Neuronal stem cell (in vitro differentiated cells): Measurements from ENCODE around the gene SMYD3.

Experiments
- DNase-seq: peaks from one replicate; pipeline ENCODE4 v3.0.0-alpha.2; 2013; ENCODE audit warnings: low spot score
- H2AFZ ChIP-seq: one replicate; pipeline ENCODE4 v1.6.1; 2013; ENCODE audit warnings: mild to moderate bottlenecking, low read length, inconsistent platforms
- H2AK5ac ChIP-seq: 2 replicates; pipeline ENCODE4 v1.6.1; 2013; ENCODE audit warnings: low read depth, mild to moderate bottlenecking, inconsistent platforms, low read length, moderate library complexity, mixed read lengths
- H2BK120ac ChIP-seq: 2 replicates; pipeline ENCODE4 v1.6.1; 2013; ENCODE audit warnings: low read depth, mild to moderate bottlenecking, inconsistent platforms, low read length, moderate library complexity, mixed read lengths
- H2BK12ac ChIP-seq: one replicate; pipeline ENCODE4 v1.6.1; 2013; ENCODE audit warnings: low read length, inconsistent platforms
- H2BK15ac ChIP-seq: 2 replicates; pipeline ENCODE4 v1.6.1; 2013; ENCODE audit warnings: mild to moderate bottlenecking, low read length, inconsistent platforms, mixed read lengths
- H2BK5ac ChIP-seq: one replicate; pipeline ENCODE4 v1.6.1; 2013; ENCODE audit warnings: inconsistent platforms, mild to moderate bottlenecking, low read length, moderate library complexity
- H3K14ac ChIP-seq: one replicate; pipeline ENCODE4 v1.6.1; 2013; ENCODE audit warnings: low read length, inconsistent platforms
- H3K18ac ChIP-seq: 2 replicates; pipeline ENCODE4 v1.6.1; 2013; ENCODE audit warnings: low read length, inconsistent platforms
- H3K23ac ChIP-seq: 2 replicates; pipeline ENCODE4 v1.6.1; 2013; ENCODE audit warnings: low read depth, mild to moderate bottlenecking, mixed read lengths, low read length, inconsistent platforms; ENCODE audit not compliant: poor library complexity
- H3K27ac ChIP-seq: replicated peaks from 3 replicates; pipeline ENCODE4 v1.5.1; 2013; ENCODE audit warnings: low read length, inconsistent platforms
- H3K27me3 ChIP-seq, 3 experiments: 2 replicates each; pipeline ENCODE4 v1.6.1; 2013; ENCODE audit warnings: low read length in 3 of 3, mild to moderate bottlenecking in 2 of 3, inconsistent platforms in 1 of 3, low read depth in 1 of 3, mixed read lengths in 1 of 3, moderate library complexity in 1 of 3; ENCODE audit not compliant: control insufficient read depth in 3 of 3, insufficient read depth in 3 of 3
- H3K36me3 ChIP-seq, 2 donors: replicated peaks in 1 of 2; 2 replicates each; pipeline ENCODE4 v1.6.1; 2013; ENCODE audit warnings: low read length in 2 of 2; ENCODE audit not compliant: control insufficient read depth in 2 of 2, insufficient read depth in 2 of 2
- H3K4ac ChIP-seq: 2 replicates; pipeline ENCODE4 v1.6.1; 2013; ENCODE audit warnings: inconsistent platforms, mild to moderate bottlenecking, low read length, moderate library complexity
- H3K4me1 ChIP-seq, 2 donors: 1 replicate in 1 of 2; 2 replicates in 1 of 2; pipeline ENCODE4 v1.6.1; 2013; ENCODE audit warnings: low read length in 2 of 2, low read depth in 1 of 2; ENCODE audit not compliant: control insufficient read depth in 2 of 2, insufficient read depth in 1 of 2
- H3K4me2 ChIP-seq: one replicate; pipeline ENCODE4 v1.6.1; 2013; ENCODE audit warnings: mild to moderate bottlenecking, low read length, inconsistent platforms; ENCODE audit not compliant: insufficient read depth, poor library complexity, severe bottlenecking
- H3K4me3 ChIP-seq, 2 donors: 2 replicates each; pipeline ENCODE4 v1.5.1; 2013; ENCODE audit warnings: low read length in 2 of 2, mild to moderate bottlenecking in 2 of 2, inconsistent platforms in 1 of 2, moderate library complexity in 1 of 2
- H3K79me1 ChIP-seq: one replicate; pipeline ENCODE4 v1.6.1; 2013; ENCODE audit warnings: low read depth, mild to moderate bottlenecking, inconsistent platforms, low read length, moderate library complexity
- H3K9ac ChIP-seq: one replicate; pipeline ENCODE4 v1.6.1; 2013; ENCODE audit warnings: mild to moderate bottlenecking, low read depth, low read length, inconsistent platforms; ENCODE audit not compliant: poor library complexity
- H3K9me3 ChIP-seq, 2 donors: replicated peaks in 1 of 2; 2 replicates each; pipeline versions ENCODE3 to v1.6.1; 2013; ENCODE audit warnings: low read length in 2 of 2, mild to moderate bottlenecking in 2 of 2, inconsistent platforms in 1 of 2, low read depth in 1 of 2, mixed read lengths in 1 of 2, moderate library complexity in 1 of 2; ENCODE audit not compliant: control insufficient read depth in 2 of 2, insufficient read depth in 1 of 2
- H4K8ac ChIP-seq: one replicate; pipeline ENCODE4 v1.6.1; 2013; ENCODE audit warnings: low read depth, mild to moderate bottlenecking, inconsistent platforms, low read length, moderate library complexity
- H4K91ac ChIP-seq: one replicate; pipeline ENCODE4 v1.6.1; 2013; ENCODE audit warnings: low read length, low read depth, mild to moderate bottlenecking, inconsistent platforms; ENCODE audit not compliant: poor library complexity
- WGBS, 2 donors: extraction: QIAGEN DNeasy Blood & Tissue Kit; methylation state at CpG; one replicate each; pipeline ENCODE4 v1.1.7; 2013; ENCODE audit warnings: missing lambda C conversion rate in 2 of 2, mixed read lengths in 1 of 2; ENCODE audit not compliant: insufficient read length in 2 of 2, insufficient replicate concordance in 1 of 2; ENCODE audit errors: extremely low coverage in 2 of 2; 5-methylcytosine and 5-hydroxymethylcytosine counted together

SMYD3 gene

DNA sequence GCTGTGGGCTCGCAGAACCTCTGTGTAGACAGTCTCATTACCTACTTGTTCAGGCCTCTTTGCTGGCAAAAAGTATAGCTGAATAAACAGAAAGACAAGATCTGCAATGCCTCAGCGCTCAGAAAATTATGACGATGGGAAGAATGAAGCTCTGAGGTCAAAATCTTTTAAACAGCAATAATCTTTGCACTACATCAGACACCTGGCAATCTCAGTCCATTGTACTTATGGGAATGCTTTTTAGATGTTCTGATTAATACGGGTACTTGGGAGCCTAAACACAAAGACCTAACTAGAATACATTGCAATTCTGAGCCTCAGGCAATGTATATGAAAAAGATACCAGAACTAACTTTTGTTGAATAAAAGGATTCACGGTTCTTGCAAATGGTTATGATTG, 410.7 kb downstream of the SMYD3 start:
- H2AK5ac ChIP-seq, result no peak overlapping the region
- H2BK120ac ChIP-seq, result no peak overlapping the region
- H3K9ac ChIP-seq, result no peak overlapping the region
- H2BK15ac ChIP-seq, result no peak overlapping the region
- H3K18ac ChIP-seq, result no peak overlapping the region
- no peaks in the 10 kb centered on the region for H3K9me3 ChIP-seq
- no peak overlapping the region for H2BK5ac ChIP-seq
- no peak overlapping the region for H3K4me2 ChIP-seq
- no peak overlapping the region for H3K27ac ChIP-seq
- no peaks in the 10 kb centered on the region for H3K79me1 ChIP-seq
- H3K4me3 ChIP-seq, result no peak overlapping the region
- peaks cover 0 to 2% of the 10 kb centered on the region in 2 donors for H3K4me1 ChIP-seq
- no peak overlapping the region for H3K14ac ChIP-seq
- no peak overlapping the region for H3K23ac ChIP-seq
- no peak overlapping the region for H4K91ac ChIP-seq
- H3K4ac ChIP-seq, result no peak overlapping the region
- no peak for DNase-seq
- H2BK12ac ChIP-seq, result no peak overlapping the region
- WGBS, 2 donors, result no CpG with 5 or more reads among the region's 5 CpGs
- H4K8ac ChIP-seq, result no peak overlapping the region
- no peaks in the 10 kb centered on the region for H3K27me3 ChIP-seq
- H3K36me3 ChIP-seq, result no peaks in the 10 kb centered on the region
- H2AFZ ChIP-seq, result no peak overlapping the region

DNA sequence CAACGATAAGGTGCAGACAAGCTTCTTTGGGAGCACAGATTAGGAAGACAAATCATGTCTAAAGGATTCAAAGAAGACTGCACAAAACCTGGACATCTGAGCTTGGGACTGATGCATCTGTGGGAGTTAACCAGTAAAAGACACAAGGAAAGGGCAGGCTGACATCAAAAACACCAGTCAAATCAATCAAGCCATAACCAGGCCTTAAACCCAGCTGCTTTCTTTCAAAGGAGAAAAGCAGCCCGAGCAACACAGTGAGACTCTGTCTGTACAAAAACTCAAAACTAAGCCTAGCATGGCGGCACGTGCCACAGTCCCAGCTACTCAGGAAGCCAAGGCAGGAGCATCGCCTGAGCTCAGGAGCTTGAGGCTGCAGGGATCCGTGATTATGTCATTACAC, 411.6 kb downstream of the SMYD3 start:
- no peaks in the 10 kb centered on the region for H3K27me3 ChIP-seq
- no peaks in the 10 kb centered on the region for H3K79me1 ChIP-seq
- no peak overlapping the region for H3K23ac ChIP-seq

DNA sequence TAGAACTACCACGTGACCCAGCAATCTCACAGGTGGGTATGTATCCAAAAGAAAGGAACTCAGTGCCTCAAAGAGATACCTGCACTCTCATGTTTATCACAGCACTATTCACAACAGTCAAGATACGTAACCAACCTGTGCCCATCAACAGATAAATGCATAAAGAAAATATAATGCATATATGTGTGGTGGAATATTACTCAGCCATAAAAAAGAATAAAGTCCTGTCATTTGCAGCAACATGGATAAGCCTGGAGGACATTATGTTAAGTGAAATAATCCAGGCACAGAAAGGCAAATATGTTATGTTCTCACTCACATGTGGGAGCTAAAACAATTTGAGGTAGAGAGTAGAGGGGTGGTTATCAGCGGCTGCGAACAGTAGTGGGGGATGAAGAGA, 413.8 kb downstream of the SMYD3 start:
- no peak overlapping the region for H3K9ac ChIP-seq
- H3K9me3 ChIP-seq, result no peaks in the 10 kb centered on the region
- no peak overlapping the region for H2BK12ac ChIP-seq
- H4K8ac ChIP-seq, result no peak overlapping the region
- no peaks in the 10 kb centered on the region for H3K79me1 ChIP-seq
- H3K4me1 ChIP-seq, result peaks cover 0 to 2% of the 10 kb centered on the region in 2 donors
- no peak overlapping the region for H2BK15ac ChIP-seq
- H2AFZ ChIP-seq, result no peak overlapping the region
- no peaks in the 10 kb centered on the region for H3K27me3 ChIP-seq
- no peak overlapping the region for H3K4me2 ChIP-seq
- no peak overlapping the region for H3K4ac ChIP-seq
- H2BK5ac ChIP-seq, result no peak overlapping the region
- H3K27ac ChIP-seq, result no peak overlapping the region
- H2AK5ac ChIP-seq, result no peak overlapping the region
- H3K18ac ChIP-seq, result no peak overlapping the region
- no CpG with 5 or more reads among the region's 4 CpGs for WGBS, 2 donors
- no peak overlapping the region for H3K14ac ChIP-seq
- H3K4me3 ChIP-seq, result no peak overlapping the region
- H3K36me3 ChIP-seq, result no peaks in the 10 kb centered on the region
- no peak for DNase-seq
- H2BK120ac ChIP-seq, result no peak overlapping the region
- H4K91ac ChIP-seq, result no peak overlapping the region
- H3K23ac ChIP-seq, result no peak overlapping the region

More for the DNA sequence above, 411.6 kb downstream of the SMYD3 start:
- Histone ChIP-seq H3K4me2 (no peak overlapping the region), H2BK120ac (no peak overlapping the region), H4K91ac (no peak overlapping the region), H3K18ac (no peak overlapping the region), H3K4me1 (peaks cover 0 to 2% of the 10 kb centered on the region in 2 donors), H3K9ac (no peak overlapping the region), H2AK5ac (no peak overlapping the region), H3K14ac (no peak overlapping the region), H3K27ac (no peak overlapping the region), H3K4ac (no peak overlapping the region), H3K36me3 (no peaks in the 10 kb centered on the region), H2AFZ (no peak overlapping the region), H4K8ac (no peak overlapping the region), H2BK12ac (no peak overlapping the region), H3K9me3 (no peaks in the 10 kb centered on the region), H2BK5ac (no peak overlapping the region), H2BK15ac (no peak overlapping the region), H3K4me3 (no peak overlapping the region)
- no peak for DNase-seq
- WGBS, 2 donors, result no CpG with 5 or more reads among the region's 6 CpGs

- Histone ChIP-seq H3K9ac (no peak overlapping the region), H3K18ac (no peak overlapping the region), H3K27ac (no peak overlapping the region), H2BK120ac (no peak overlapping the region), H3K23ac (no peak overlapping the region), H3K14ac (no peak overlapping the region), H2BK15ac (no peak overlapping the region), H3K79me1 (peaks cover 1% of the 10 kb centered on the region), H4K91ac (no peak overlapping the region), H3K36me3 (no peaks in the 10 kb centered on the region), H3K4me3 (no peak overlapping the region), H3K4me1 (peaks cover 0 to 2% of the 10 kb centered on the region in 2 donors), H2AK5ac (no peak overlapping the region), H3K9me3 (no peaks in the 10 kb centered on the region), H4K8ac (no peak overlapping the region), H2AFZ (no peak overlapping the region), H3K4me2 (no peak overlapping the region), H2BK5ac (no peak overlapping the region), H3K27me3 (no peaks in the 10 kb centered on the region), H3K4ac (no peak overlapping the region), H2BK12ac (no peak overlapping the region)
- WGBS, 2 donors, result no CpG with 5 or more reads among the region's 4 CpGs
- DNase-seq, result no peak
Measured at GRCh38 chr1:246092136-246092535, 414.9 kb downstream of the SMYD3 start.
